Muscle of arm (tissue), 12 donors: ENCODE measurements around the gene SRD5A1. TPM values are rescaled to one million over a fixed set of nuclear protein-coding genes. Genes with fewer than 3 reads are reported as not detected.
A peak's percentile ranks its signal among the peaks of the same experiment; 100 is the strongest.

Experiments used
- DNase-seq: peaks from one replicate; pipeline ENCODE4 v3.0.0-alpha.2; 2013
- polyA plus RNA-seq, 12 donors: library from polyadenylated mRNA; unstranded; fragments of 120-200 nt; gene quantifications; one replicate each; pipeline ENCODE4 v1.2.1, GENCODE V29; 2013; ENCODE audit not compliant: insufficient read length in 12 of 12

Gene SRD5A1
- polyA plus RNA-seq, 12 donors: 6.8 to 14.4 (median 12.7) TPM; not detected in 1

DNA sequence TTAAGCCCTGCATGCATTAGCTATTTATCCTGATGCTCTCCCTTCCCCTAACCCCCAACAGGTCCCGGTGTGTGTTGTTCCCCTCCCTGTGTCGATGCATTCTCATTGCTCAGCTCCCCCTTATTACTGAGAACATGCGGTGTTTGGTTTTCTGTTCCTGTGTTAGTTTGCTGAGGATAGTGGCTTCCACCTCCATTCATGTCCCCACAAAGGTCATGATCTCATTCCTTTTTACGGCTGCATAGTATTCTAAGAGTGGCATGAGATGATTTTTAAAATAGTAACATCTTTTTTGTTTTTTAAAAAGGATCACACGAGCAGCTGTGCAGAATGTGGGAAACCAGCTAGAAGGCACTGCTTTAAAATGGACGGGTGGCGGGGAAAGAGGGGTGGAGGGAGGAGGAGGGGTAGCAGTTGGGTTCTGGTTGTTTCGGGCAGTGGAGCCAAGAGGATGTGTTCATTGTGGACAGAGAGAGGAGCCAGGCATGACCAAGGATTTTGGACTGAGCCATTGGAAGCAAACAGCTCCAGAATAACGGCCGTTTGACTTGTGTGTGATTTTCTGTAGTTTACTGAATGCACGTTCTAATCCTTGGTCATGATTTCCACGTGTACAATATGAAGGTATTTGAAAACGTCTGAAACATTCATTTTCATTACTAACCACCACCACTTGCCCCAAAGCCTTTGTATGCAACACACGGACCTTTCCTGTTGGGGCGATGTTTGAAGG lies 78.3 kb downstream of the SRD5A1 start:
- no peak for DNase-seq

DNA sequence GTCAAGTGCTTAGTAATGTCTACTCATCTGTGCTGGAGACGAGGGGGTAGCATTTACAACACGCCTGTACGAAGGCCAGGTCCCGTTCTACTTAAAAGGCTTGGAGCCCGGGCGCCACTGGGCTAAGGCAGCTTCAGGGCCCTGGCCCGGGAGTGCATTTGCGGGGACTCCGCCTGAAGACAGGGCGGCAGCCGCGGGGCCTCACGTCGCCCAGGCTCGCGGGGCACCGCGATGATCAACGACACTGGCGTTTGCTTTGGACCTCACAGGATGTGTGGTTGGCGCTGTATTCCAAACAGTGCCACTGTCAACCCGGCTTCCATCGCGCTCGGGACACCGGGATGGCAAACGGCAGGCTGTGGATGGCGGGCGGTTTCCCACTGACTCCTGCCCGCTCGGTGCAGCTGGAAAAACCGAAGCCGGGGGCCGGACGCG lies 78.9 kb downstream of the SRD5A1 start:
- DNase-seq: peak; percentile 39

- DNase-seq: peak; percentile 98
Measured at GRCh38 chr5:6712577-6713273, 79.5 kb downstream of the SRD5A1 start.

DNA sequence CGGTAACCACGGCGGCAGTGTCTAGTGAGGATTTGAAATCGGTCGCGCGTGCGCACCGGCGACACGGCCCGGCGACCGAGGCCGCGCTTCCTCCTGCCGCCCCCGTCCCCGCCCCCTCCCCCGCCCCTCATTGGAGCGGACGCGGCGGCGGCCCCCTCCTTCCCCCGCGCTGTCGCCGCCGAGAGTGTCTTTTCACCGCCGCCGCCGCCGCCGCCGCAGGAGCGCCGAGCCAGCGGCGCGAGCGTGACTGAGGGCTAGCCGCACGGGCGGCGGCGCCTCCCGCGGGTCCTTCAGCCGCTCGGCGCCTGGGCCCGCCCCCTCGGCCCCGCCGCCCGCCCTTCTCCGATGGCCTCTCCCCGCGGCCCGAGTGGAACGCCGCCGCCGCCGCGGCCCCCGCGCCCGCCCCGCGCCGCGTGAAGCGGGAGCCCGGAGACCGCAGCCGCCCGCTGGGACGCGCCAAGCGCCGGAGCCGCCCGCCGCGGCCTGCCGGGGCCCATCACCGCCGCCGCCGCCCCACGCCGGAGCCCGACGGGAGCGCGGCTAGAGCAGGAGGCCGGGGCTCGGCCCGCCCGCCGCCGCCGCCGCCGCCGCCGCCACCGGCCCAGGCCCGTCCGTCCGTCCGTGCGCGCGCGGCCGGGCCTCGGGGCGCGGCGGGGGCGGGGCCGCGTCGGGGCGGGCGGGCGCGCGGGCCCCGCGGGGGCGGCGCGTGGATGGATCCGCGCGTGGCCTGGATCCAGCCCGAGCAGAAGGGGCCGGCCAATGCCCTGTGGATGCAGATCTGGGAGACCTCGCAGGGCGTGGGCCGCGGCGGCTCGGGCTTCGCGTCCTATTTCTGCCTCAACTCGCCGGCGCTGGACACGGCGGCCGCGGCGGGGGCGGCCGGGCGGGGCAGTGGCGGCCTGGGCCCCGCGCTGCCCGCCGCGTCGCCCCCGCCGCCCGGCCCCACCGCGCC lies 80.3 kb downstream of the SRD5A1 start, which contains the start of gene TENT4A:
TENT4A (plus strand) TSS at position 159 of the 952 bp plus-strand sequence; CDS start at position 711, 552 bp downstream.
- DNase-seq: no peak

- no peak for DNase-seq
Measured at GRCh38 chr5:6714226-6715041, 81.2 kb downstream of the SRD5A1 start.

- no peak for DNase-seq
Measured at GRCh38 chr5:6715271-6715670, 82.0 kb downstream of the SRD5A1 start.

GRCh38 chr5:6715758-6716628 lies 82.8 kb downstream of the SRD5A1 start:
- DNase-seq: no peak

- no peak for DNase-seq
Measured at GRCh38 chr5:6716629-6717149, 83.4 kb downstream of the SRD5A1 start.

GRCh38 chr5:6717247-6717646 lies 84.0 kb downstream of the SRD5A1 start:
- no peak for DNase-seq

- DNase-seq: no peak
Measured at GRCh38 chr5:6717687-6718086, 84.4 kb downstream of the SRD5A1 start.

GRCh38 chr5:6718161-6718681 lies 85.0 kb downstream of the SRD5A1 start:
- DNase-seq: no peak

- DNase-seq: no peak
Measured at GRCh38 chr5:6718718-6719117, 85.5 kb downstream of the SRD5A1 start.

- no peak for DNase-seq
Measured at GRCh38 chr5:6719417-6719816, 86.2 kb downstream of the SRD5A1 start.

DNA sequence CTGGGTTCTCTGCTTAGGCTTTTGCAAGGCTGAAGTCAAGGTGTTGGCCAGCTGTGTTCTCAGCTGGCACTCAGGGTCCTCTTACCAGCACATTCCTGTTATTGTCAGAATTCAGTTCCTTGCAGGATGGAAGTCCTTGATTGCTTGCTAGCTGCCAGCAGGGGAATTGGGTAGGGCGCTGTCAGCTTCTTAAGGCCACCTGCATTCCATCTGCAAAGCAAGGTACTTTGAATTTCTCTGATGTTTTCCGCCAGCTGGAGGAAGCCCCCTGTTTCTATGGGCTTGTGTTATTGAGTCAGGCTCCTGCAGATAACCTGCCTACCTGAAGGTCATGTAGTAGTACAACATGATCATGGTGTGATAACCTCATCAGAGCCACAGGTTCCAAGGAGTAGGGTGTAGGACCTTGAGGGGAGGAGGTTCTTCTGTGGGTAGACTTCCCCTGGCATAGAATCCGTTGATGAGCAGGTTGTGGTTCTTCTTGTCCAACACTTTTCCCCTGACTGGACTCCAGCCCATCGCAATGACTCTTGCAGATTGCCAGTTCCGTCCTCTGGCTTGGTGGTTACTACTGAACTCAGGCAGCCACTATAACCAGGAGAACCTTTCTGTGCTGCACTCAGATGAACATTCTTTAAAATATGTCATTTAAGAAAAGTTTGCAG lies 86.8 kb downstream of the SRD5A1 start:
- no peak for DNase-seq

- no peak for DNase-seq
Measured at GRCh38 chr5:6720561-6720921, 87.3 kb downstream of the SRD5A1 start.

DNA sequence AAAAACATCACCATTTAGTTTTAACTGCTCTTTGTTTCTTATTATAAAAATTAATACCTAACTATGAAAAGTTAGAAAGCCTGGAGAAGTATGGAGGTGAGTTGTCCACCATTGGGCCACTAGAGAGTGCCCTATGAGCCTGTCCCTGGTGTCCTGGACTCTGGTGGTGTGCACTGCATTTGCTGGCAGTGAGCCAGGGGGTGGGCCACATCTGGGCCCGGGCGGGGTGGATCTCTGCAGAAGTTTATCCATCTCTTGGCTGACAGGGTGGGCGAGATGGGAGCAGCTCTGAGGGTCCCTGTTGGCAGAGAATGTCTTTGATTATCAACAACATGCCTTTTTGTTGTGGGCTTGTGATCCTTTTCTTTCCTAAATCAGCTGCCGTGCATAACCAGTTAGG lies 88.2 kb downstream of the SRD5A1 start:
- DNase-seq: no peak

DNA sequence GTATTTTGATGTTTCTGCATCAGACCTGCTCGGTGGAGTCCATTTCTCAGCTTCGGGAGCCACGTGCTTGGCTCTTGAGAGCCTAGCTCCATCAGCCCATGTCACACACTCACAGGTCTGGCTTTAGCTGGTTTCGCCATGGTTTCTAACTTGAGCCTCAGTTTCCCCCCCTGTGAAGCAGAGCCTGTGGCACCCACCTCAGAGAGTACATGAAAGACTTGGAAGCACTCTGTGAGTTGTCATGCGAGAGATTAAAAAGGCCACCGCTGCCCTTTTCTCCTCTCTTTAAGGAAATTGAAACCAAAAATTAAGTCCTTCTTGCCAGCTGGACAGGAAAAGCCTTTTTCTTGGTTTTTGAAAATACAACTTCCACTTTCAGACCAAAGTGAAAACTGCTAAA lies 88.8 kb downstream of the SRD5A1 start:
- DNase-seq: peak; percentile 43

DNA sequence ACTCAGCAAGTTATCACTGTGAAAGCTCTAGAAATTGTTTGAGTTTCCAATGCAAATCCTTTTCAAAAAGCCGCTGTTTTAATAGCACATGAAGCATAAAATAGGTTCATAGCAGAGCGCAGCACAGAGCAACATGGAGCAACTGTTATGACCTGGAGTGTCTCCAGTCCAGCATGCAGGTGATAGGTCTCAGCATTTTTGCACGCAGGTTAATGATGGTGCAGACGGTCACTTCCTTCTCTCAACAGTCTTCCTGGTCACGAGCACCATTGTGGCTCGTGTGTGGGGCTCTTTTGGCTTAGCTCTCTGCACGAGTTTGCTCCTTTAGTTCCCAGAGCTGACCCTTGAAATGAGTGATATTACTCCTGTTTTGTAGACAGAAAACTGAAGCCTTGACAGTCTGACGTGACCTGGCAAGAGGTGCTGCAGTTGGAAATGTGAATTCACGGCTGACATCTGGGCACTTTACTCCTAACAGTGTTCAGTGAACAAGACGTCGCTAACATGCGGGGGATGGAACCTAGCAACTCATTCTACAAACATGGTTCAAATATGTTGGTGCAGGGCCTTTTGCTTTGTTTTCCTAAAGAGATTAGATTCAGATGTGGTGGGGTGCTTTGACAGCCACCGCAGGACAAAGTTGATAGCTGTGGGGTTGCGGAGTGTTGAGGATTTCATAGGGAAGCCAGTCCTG lies 90.0 kb downstream of the SRD5A1 start:
- no peak for DNase-seq
